Activated T-cell treated with anti-CD3 and anti-CD28 coated beads for 48 hours (primary cell): ENCODE results near the gene PRSS56.

Source experiments
- DNase-seq: peaks from one replicate; pipeline ENCODE4 v3.0.0-alpha.2; 2020; ENCODE audit warnings: low read depth

The PRSS56 gene

DNA sequence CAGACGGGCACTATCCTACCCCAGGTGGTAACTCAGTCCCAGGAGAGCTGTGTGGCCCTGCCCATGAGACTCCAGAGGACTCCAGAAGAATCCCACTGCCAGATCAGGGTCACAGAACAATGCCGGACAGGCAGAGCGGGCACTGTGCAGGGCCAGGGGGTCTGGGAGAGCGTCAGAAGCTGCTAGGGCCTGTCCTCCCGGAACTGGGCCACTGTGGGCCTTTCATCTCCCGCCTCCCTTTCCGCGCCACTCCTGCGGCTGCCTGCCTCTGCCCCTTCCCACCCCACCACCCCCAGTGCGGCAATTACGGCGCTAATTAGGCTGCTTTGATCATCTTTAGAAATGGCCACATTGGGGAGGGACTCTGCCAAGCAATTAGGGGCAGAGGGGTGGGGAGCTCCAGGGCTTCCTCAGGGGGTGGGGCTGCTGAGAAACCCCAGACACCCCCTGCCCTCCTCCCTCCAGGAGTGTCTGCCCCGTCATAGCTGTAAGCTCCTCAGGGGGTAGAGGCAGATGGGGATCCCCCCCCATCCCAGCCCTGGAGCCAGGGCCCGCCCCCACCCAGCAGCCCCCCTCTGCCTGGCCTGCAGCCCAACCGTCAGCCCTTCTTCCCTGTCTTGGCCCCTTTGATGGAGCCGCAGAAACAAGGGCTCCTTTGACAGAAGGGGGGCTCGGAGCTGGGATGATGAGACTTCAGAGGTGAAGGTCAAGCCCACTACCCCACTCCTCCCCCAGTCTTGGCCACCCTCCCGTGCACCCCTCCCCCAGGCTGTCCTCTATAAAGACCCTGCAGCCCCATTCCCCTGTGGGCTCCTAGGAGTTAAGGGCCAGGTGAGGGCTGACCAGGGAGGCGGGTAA, at the start of gene PRSS56:
TSS of gene PRSS56 (plus strand) at position 808 of the 858 bp plus-strand sequence. CDS start 211 bp downstream, outside the sequence.
- DNase-seq = no peak

GRCh38 chr2:232473467-232473890, 46.7 kb upstream of the PRSS56 start:
- DNase-seq = no peak

DNA sequence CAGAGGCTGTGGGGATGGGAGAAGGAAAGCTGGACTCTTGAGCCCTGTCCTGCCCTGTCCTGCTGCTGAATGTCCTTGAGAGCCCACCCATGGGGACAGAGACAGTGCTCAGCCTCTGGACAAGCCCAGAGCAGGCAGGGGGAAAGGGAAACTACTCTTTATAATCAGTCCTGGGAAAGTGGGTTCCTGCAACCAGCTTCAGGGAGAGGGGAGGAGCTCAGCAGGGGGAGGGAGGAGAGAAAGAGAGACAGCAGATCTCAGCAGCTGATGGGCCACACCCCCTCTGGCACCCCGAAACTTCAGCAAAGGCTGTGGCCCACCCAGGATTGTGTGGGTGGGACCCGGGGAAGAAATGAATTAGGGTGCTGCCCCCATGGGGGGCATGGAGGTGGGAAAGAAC, 44.1 kb upstream of the PRSS56 start:
- DNase-seq = no peak

- DNase-seq = no peak
Observed at GRCh38 chr2:232476791-232477190, 43.4 kb upstream of the PRSS56 start.

- no peak for DNase-seq
Observed at GRCh38 chr2:232477751-232478510, 42.3 kb upstream of the PRSS56 start.

DNA sequence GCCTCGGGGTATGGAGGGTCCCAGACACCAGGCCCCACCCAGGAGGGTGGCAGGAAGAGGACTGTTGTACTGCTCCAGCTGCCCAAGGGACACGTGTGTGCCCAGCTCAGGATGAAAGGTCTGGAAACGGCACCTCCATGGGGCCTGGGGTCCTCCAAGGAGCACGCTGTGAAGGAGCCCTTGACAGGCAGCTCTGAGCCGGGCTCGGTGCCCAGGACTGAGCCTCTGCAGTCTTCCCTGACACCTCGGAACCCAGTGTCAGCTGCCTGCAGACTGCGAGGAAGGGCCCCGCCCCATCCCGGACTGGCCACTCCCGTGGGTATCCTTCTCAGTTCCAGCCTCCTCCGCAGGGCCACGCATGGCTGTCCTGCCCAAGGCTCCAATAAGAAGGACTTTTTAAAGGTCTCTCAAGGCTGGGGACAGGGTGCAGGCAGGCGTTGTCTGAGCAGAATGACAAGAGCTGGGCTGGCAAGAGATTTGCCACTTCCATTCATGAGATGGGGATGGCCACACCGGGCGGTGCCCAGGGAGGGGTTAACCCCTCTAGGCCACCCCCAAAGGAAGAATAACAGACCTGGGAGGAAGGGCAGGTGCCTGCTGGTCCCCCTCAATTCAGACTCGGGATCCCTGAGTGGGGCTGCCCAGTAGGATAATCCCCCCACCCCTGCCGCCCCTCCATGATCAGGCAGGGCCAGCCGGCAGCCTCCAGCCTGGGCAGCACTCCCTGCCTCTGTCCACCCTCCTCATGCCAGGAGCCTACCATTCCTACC, 41.4 kb upstream of the PRSS56 start:
- no peak for DNase-seq

GRCh38 chr2:232479341-232480200, 40.6 kb upstream of the PRSS56 start:
- no peak for DNase-seq

DNA sequence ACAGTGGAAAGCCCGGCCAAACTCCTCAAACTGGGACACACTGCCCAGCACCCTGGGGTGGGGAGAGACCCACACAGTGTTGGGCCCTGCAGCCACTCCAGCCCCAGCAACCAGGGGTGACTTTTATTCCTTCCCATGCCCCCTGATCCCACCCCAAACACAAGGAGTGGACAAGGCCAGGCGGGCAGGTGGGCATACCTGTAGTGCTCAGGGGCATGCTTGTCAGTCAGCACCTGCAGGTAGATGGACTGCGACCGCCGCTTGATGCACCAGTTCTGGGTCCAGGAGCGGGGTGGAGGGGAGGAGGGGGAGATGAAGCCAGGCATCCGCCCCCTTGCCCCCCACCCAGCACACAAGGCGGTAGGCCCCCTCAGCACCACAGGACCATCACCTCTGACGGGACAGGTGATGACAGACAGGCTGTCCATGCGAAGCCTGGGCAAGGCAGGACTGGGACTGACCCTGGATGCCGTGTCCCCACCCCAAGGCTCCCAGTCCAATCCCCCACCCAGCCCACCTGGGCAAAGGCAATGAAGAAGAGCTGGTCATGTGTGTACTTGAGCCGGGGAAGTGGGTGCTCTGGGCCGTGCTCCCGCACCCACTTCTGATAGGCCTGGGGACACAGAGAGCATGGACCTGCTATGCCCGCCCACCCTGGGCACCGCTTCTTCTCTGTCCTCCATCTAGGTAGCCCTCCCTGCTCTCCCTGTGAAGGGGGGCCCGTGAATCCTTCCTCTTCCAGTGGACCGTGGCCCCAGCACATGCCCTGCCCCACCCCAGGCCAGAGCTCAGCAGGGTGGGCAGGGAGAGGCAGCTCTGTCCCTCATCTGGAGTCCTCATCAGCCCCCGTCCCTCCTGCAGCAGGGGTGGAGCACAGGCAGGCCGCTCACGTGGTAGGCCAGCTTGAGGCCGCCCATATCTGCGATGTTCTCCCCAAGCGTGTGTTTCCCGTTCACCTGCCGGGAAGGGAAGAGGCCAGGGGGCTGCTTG, 39.7 kb upstream of the PRSS56 start:
- DNase-seq = no peak

DNA sequence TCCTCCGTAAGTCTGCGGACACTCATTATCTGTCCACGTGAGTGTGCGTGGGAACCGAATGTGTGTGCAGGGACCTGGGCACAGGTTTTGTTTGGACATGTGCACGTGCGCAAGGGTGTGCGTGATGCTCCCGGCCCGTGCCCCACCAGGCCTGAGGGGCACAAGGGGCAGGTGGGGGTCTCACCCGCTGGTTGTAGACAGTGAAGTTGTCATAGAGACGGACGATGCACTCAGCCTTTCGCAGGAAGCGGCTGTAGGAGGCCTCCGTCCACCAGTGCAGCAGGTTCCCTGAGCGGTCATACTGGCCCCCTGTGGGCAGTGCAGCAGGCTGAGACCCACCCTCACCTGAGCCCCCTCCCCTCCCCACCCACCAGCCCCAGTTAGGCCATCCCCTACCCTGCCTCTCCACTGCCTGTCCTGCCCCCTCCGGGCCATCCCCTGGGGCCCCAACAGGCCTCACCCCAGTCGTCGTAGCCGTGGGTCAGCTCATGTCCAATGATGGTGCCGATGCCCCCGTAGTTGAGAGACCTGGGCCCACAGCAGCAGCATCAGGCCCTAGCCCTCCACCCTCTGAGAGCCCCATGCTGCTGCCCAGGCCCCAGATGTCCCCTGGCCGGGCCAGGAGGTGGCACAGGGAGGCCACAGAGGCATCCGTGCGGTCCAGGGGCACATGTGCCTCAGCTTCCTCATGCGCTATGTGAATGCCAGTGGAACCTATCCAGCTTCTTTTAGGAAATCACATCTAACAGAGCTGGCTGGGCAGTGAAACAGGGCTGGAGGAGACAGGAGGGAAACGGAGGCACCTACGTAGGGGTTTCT, 38.7 kb upstream of the PRSS56 start:
- no peak for DNase-seq

DNA sequence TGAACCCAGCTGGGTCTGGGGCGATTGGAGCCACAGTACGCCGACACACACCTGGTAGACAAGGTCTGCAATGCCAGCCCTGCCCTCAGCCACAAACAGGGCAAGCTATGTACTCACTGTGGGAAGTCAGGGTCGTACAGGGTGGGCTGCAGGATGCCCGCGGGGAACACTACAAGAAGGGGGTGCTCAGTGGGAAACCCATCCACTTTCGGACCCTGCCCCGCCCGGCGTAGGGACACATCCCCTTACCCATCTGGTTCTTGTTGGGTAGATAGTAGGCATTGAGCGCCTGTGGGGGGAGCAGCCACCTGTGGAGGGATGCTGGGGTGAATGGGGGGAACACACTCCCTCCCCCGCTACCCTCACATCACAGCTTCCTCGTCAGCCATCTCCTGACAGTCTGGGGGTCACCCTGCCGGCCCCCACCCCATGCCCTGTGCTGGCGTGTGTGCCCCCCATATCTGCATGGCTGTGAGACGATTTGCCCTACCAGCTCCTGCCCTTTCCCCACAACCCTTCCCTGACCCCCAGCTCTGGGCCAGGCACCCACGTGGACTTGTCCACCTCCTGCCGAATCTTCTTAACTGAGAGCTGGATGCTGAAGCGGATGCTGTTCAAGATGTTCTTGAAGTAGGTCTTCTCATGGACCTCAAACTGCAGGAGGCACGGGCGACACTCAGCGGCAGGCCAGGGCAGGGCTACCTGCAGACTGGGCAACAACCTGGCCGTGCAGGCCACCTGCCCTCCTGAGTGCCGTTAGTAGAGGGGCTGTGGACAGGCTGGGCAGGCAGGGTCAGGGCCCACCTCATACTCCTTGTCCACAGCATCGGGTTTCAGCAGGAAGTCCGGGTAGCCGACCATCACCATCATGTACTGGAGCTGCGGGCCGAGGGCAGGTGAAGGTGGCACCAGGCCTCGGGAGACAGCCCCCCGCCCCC, 37.6 kb upstream of the PRSS56 start:
- no peak for DNase-seq

GRCh38 chr2:232483311-232483922, 36.8 kb upstream of the PRSS56 start:
- no peak for DNase-seq

- DNase-seq = no peak
Observed at GRCh38 chr2:232483923-232484627, 36.1 kb upstream of the PRSS56 start.

GRCh38 chr2:232484628-232485347, 35.4 kb upstream of the PRSS56 start:
- no peak for DNase-seq

DNA sequence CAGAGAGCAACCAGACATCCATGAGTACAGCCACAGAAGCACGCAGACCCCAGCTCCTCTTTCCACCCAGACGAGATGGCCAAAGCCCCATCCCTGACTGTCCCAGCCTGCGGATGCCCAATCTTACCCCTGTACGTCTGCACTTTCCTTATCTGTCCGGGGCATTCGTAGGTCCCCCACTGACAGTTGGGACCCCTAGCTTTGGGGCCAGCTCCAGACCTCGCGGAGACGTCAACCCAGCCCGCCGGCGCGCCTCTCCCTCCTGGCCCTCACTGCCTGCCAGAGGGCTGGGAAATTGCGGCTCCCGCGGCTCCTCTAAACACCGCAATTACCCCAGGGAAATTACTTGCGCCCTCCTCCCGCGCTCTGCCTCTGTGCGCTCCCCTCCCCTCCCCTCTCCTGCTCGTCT, 34.8 kb upstream of the PRSS56 start:
- no peak for DNase-seq

DNA sequence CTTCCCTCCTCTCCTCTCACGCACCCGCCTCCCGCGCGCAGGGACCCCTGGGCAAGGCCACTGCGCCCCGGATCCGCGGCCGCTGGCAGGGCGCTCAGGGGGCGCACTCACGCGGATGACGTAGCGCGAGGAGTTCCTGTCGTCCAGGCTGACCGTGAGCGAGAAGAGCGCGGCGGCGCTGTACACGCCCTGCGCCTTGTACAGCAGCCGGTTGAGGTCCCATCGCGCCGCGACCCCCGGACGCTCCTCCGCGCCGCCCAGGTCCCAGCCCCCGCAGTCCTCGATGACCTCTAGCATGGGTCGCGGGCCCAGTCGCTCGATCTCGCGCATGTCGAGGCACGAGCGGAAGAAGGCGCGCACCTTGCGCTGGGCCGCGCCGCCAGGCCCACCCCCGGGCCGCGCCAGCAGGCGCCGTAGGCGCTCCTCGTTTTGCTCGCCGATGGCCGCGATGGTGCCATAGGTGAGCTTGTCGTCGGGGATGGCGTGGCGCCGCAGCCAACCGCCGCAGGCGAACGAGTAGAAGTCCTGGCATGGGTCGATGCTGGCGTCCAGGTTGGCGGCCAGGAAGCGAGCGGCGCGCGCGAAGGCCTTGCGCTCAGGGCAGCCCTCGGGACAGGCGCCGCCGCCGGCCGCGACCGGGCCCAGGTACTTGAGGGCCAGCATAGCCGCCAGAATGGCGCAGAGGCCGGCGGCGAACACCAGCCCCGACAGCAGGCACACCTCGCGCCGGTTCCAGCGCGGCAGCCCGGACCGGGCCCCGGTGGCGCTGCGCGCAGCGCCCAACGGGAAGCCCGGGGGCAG, 34.2 kb upstream of the PRSS56 start:
- no peak for DNase-seq
